ENCODE results near the gene RAB36.

Gene RAB36

DNA sequence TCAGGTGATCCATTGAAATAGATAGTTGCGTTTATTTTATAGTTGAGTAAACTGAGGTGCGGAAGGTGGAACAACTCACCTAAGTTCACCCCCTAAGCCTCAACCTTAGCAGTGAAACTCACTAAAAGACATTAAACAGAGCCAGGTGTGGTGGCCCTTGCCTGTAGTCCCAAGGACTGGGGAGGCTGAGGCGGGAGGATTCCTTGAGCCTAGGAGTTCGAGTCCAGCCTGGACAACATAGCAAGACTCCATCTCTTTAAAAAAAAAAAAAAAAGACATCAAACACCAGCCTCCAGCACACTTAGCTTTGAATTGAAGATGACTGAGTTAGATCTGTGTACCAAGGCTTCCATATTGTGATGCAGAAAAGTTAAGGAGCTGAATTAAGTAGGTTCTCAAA, 845 bp upstream of the RAB36 start:
- no peak for TF ChIP-seq CTCF (IDR thresholded peaks at IDR 0.05; ENCODE audit: low read depth, low read length, missing control alignments)
- no peak overlapping the region for H3K4me3 ChIP-seq (ENCODE audit: low read depth, low read length)
- in situ Hi-C loops (cut with HindIII; ENCODE audit: low sequenced_read_pairs), result no loop called here
- DNase-seq (ENCODE audit: low read depth), result no peak

- DNase-seq (ENCODE audit: low read depth), result no peak
- in situ Hi-C loops (cut with HindIII; ENCODE audit: low sequenced_read_pairs), result no loop called here
- TF ChIP-seq CTCF (IDR thresholded peaks at IDR 0.05; ENCODE audit: low read depth, low read length, missing control alignments), result no peak
- peak overlapping the region; percentile 55 for H3K4me3 ChIP-seq (ENCODE audit: low read depth, low read length)
Measured at GRCh38 chr22:23145878-23146470, 697 bp downstream of the RAB36 start.

- H3K4me3 ChIP-seq (ENCODE audit: low read depth, low read length), result no peak overlapping the region
- no peak for DNase-seq (ENCODE audit: low read depth)
- in situ Hi-C loops (cut with HindIII; ENCODE audit: low sequenced_read_pairs), result no loop called here
- TF ChIP-seq CTCF (IDR thresholded peaks at IDR 0.05; ENCODE audit: low read depth, low read length, missing control alignments), result no peak
Measured at GRCh38 chr22:23146478-23147205, 1.4 kb downstream of the RAB36 start.

DNA sequence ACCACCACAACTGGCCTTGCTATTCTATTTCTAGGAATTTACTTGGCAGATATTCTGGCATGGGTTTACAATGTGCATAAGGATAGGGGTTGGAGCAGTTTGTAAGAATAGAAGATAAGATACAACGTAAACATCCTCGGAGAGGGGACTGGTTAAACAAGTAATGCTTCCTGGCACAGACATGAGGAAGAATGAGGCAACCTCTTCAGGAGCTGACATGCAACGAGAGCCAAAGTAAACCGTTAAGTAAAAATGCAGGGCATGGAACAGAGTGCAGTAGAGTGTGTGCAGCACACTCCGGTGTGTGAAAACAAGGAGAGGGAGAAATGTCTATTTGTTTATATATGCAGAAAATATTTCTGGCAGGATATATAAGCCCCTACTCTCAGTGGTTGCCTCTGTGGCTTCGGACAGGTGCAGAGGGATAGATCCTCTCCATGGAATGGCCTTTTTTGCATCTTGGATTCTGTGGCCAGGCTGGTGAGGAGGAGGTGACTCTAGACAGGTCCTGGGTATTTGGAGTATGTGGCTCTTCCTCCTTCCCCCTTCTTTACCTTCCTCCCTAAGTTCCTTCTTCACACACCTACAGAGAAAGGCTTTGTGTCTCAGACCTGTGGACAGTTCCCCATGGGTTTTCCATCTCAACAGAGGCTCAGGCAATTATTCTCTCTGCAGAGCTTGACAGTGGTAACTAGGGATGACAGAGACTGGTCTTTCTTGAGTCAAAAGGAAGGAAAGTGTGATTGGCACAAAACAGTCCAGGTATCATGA, 2.5 kb downstream of the RAB36 start:
- H3K4me3 ChIP-seq (ENCODE audit: low read depth, low read length), result no peak overlapping the region
- no peak for TF ChIP-seq CTCF (IDR thresholded peaks at IDR 0.05; ENCODE audit: low read depth, low read length, missing control alignments)
- no peak for DNase-seq (ENCODE audit: low read depth)
- in situ Hi-C loops (cut with HindIII; ENCODE audit: low sequenced_read_pairs), result no loop called here

- no peak for TF ChIP-seq CTCF (IDR thresholded peaks at IDR 0.05; ENCODE audit: low read depth, low read length, missing control alignments)
- no peak for DNase-seq (ENCODE audit: low read depth)
- H3K4me3 ChIP-seq (ENCODE audit: low read depth, low read length), result no peak overlapping the region
- in situ Hi-C loops (cut with HindIII; ENCODE audit: low sequenced_read_pairs), result no loop called here
Measured at GRCh38 chr22:23149743-23150238, 4.5 kb downstream of the RAB36 start.

- no peak for DNase-seq (ENCODE audit: low read depth)
- H3K4me3 ChIP-seq (ENCODE audit: low read depth, low read length), result no peak overlapping the region
- in situ Hi-C loops (cut with HindIII; ENCODE audit: low sequenced_read_pairs), result no loop called here
- no peak for TF ChIP-seq CTCF (IDR thresholded peaks at IDR 0.05; ENCODE audit: low read depth, low read length, missing control alignments)
Measured at GRCh38 chr22:23150762-23151161, 5.5 kb downstream of the RAB36 start.
